DOHH2 (cell line): ENCODE measurements around the gene CBLC.

Source experiments
- H3F3A ChIP-seq: fragments of 200-600 bp; sonication (generic), shearing (Covaris generic); 2 replicates; pipeline ENCODE4 v1.6.0; 2016; ENCODE audit warnings: antibody characterized with exemption, mild to moderate bottlenecking; ENCODE audit not compliant: control insufficient read depth, insufficient read depth
- H3K27ac ChIP-seq: fragments of 200-600 bp; sonication (generic); 2 replicates; pipeline ENCODE4 v1.5.1; 2014; ENCODE audit warnings: low read depth, mild to moderate bottlenecking, low read length, moderate library complexity
- H3K27me3 ChIP-seq: fragments of 200-600 bp; sonication (generic); 2 replicates; pipeline ENCODE4 v1.6.1; 2014; ENCODE audit warnings: mild to moderate bottlenecking, low read length, mixed read lengths; ENCODE audit not compliant: control insufficient read depth
- H3K36me3 ChIP-seq: fragments of 200-600 bp; sonication (generic); 2 replicates; pipeline ENCODE4 v1.6.1; 2014; ENCODE audit warnings: mild to moderate bottlenecking, low read length, moderate library complexity, mixed read lengths; ENCODE audit not compliant: control insufficient read depth
- H3K4me1 ChIP-seq: fragments of 200-600 bp; sonication (generic); 2 replicates; pipeline ENCODE4 v1.6.1; 2014; ENCODE audit warnings: mild to moderate bottlenecking, low read length, mixed read lengths; ENCODE audit not compliant: control insufficient read depth
- H3K4me2 ChIP-seq: fragments of 200-600 bp; sonication (generic); 2 replicates; pipeline ENCODE4 v1.6.0; 2014; ENCODE audit warnings: mild to moderate bottlenecking, low read length, moderate library complexity
- H3K4me3 ChIP-seq: fragments of 200-600 bp; sonication (generic); 2 replicates; pipeline ENCODE4 v1.5.1; 2014; ENCODE audit warnings: mild to moderate bottlenecking, low read length, mixed read lengths
- H3K79me2 ChIP-seq: fragments of 200-600 bp; sonication (generic); 2 replicates; pipeline ENCODE4 v1.6.1; 2014; ENCODE audit warnings: mild to moderate bottlenecking, low read length, mixed read lengths; ENCODE audit not compliant: control insufficient read depth
- H3K9me2 ChIP-seq: fragments of 200-600 bp; sonication (generic); replicated peaks from 2 replicates; pipeline ENCODE4 v1.6.1; 2014; ENCODE audit warnings: mild to moderate bottlenecking, low read length, mixed read lengths; ENCODE audit not compliant: control insufficient read depth
- H3K9me3 ChIP-seq: fragments of 200-600 bp; sonication (generic); 2 replicates; pipeline ENCODE4 v1.6.1; 2014; ENCODE audit warnings: antibody characterized with exemption, low read length, mixed read lengths; ENCODE audit not compliant: control insufficient read depth, insufficient read depth
- H4K20me1 ChIP-seq: fragments of 200-600 bp; sonication (generic); 2 replicates; pipeline ENCODE4 v1.6.0; 2014; ENCODE audit warnings: low read depth, mild to moderate bottlenecking, antibody characterized with exemption, low read length, moderate library complexity; ENCODE audit not compliant: control insufficient read depth, insufficient read depth
- CTCF ChIP-seq: fragments of 200-600 bp; sonication (generic); IDR thresholded peaks from one replicate; pipeline ENCODE4 v1.5.1; 2014; ENCODE audit warnings: antibody characterized with exemption, mild to moderate bottlenecking, low read depth, low read length; ENCODE audit not compliant: poor library complexity, severe bottlenecking
- EZH2phosphoT487 ChIP-seq: fragments of 200-600 bp; sonication (generic); IDR thresholded peaks from 2 replicates; pipeline ENCODE4 v1.6.1; 2017; ENCODE audit warnings: borderline replicate concordance, mild to moderate bottlenecking, antibody characterized with exemption, low read length, moderate library complexity, mixed read lengths

The CBLC gene

GRCh38 chr19:44845286-44845611 is 67.6 kb downstream of the CBLC start:
- no peaks in the 10 kb centered on the region for H3K9me3 ChIP-seq
- H3K27ac ChIP-seq, result no peak overlapping the region
- H4K20me1 ChIP-seq, result peaks cover 6% of the 10 kb centered on the region; the same call in 1 of the 2 replicates

DNA sequence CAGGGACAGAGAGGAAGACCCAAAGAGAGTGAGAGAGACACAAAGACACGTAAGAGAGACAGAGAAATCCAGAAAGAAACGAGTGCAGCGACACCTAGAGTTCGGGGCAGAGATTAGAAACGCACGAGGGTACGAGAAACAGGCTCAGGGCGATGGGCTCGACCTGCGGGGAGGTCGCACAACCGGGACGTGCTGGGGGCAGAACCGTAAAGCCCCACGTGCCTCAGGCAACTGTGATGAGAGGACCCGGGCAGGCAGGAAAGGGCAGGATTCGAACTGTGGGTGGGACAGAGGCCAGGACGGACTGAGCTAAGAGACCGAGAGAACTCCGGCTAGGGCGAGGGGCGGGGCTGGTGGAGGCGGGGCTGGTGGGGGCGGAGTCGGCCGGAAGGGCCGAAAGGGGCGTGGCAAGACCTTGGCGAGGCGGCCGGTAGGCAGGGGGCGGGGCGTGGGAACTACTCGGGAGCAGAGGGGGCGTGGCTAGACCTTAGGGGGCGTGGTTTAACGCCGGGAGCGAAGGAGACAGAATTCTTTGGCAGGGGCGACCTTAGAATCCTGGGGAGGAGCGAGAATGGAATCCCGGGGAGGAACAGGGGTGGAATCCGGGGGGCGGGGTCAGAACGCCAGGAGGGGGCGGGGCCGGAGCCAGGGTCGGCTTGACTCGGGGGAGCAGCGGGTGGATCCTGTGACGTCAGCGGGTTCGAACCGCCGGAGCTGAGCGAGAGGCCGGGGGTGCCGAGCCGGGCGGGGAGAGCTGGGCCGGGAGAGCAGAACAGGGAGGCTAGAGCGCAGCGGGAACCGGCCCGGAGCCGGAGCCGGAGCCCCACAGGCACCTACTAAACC is 68.1 kb downstream of the CBLC start, which contains the start of gene NECTIN2:
TSS of gene NECTIN2 (plus strand) at position 686 of the 843 bp plus-strand sequence. CDS start 229 bp downstream, outside the sequence.
- no peaks in the 10 kb centered on the region for H3K9me3 ChIP-seq
- H4K20me1 ChIP-seq, result peaks cover 6% of the 10 kb centered on the region; the same call in 1 of the 2 replicates
- no peaks in the 10 kb centered on the region for H3K36me3 ChIP-seq
- no peak for TF ChIP-seq EZH2phosphoT487
- TF ChIP-seq CTCF, result peak; percentile 90
- H3K4me3 ChIP-seq, result peak within 1 kb of the TSS; percentile 76
- H3K27ac ChIP-seq, result no peak within 1 kb of the TSS
- H3F3A ChIP-seq, result peaks cover 5% of the 10 kb centered on the region; the same call in 1 of the 2 replicates
- no peaks in the 10 kb centered on the region for H3K9me2 ChIP-seq
- H3K79me2 ChIP-seq, result no peaks in the 10 kb centered on the region
- peaks cover 19% of the 10 kb centered on the region for H3K4me1 ChIP-seq
- peaks cover 43% of the 10 kb centered on the region for H3K27me3 ChIP-seq
- H3K4me2 ChIP-seq, result peak within 1 kb of the TSS; percentile 86

More at GRCh38 chr19:44845286-44845611, 67.6 kb downstream of the CBLC start:
- peaks cover 5% of the 10 kb centered on the region; the same call in 1 of the 2 replicates for H3F3A ChIP-seq
- no peaks in the 10 kb centered on the region for H3K79me2 ChIP-seq
- H3K36me3 ChIP-seq, result no peaks in the 10 kb centered on the region
- peak overlapping the region; percentile 76 for H3K4me3 ChIP-seq
- TF ChIP-seq CTCF (no peak), EZH2phosphoT487 (no peak)
- H3K4me1 ChIP-seq, result peaks cover 19% of the 10 kb centered on the region
- no peaks in the 10 kb centered on the region for H3K9me2 ChIP-seq
- peak overlapping the region; percentile 86 for H3K4me2 ChIP-seq
- peaks cover 37% of the 10 kb centered on the region for H3K27me3 ChIP-seq

GRCh38 chr19:44846455-44847143 is 68.9 kb downstream of the CBLC start:
- H3K4me2 ChIP-seq, result peak overlapping the region; percentile 86
- TF ChIP-seq CTCF (no peak), EZH2phosphoT487 (no peak)
- H3K4me3 ChIP-seq, result peak overlapping the region; percentile 76

More at GRCh38 chr19:44846455-44847143, 68.9 kb downstream of the CBLC start:
- no peaks in the 10 kb centered on the region for H3K9me2 ChIP-seq
- H3K9me3 ChIP-seq, result no peaks in the 10 kb centered on the region
- peaks cover 43% of the 10 kb centered on the region for H3K27me3 ChIP-seq
- H3K4me1 ChIP-seq, result peaks cover 19% of the 10 kb centered on the region
- no peaks in the 10 kb centered on the region for H3K79me2 ChIP-seq
- H3K27ac ChIP-seq, result no peak overlapping the region
- H4K20me1 ChIP-seq, result peaks cover 6% of the 10 kb centered on the region; the same call in 1 of the 2 replicates
- H3K36me3 ChIP-seq, result no peaks in the 10 kb centered on the region
- H3F3A ChIP-seq, result peaks cover 5% of the 10 kb centered on the region; the same call in 1 of the 2 replicates
